ENCODE results near the gene FOXD4L6.
"Not testable (repeated sequence)": the region's sequence is repeated elsewhere in the genome, so short reads cannot be mapped to it uniquely, and the experiment has no call there.

Gene FOXD4L6

DNA sequence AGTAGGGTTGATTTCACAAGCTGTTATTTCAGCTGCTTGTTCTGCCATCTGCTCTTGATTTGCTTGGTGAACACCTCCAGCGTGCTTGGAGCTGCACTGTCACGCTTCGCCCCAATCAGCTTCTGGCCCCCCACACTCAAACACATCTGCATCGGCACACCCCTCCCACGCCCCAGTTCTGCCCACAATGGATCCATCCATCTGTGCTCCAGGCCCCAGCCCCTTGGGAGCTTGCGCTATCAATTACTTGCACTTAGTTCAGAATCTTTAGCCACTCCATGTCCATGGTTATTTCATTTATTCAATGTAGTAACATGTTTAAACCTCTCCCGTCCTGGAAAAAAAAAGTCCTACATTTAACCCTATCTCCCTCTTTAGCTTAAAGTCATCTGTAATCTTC lies 28.0 kb downstream of the FOXD4L6 start:
- in situ Hi-C loops (cut with MboI; ENCODE audit: low sequenced_read_pairs) = not testable (repeated sequence)

DNA sequence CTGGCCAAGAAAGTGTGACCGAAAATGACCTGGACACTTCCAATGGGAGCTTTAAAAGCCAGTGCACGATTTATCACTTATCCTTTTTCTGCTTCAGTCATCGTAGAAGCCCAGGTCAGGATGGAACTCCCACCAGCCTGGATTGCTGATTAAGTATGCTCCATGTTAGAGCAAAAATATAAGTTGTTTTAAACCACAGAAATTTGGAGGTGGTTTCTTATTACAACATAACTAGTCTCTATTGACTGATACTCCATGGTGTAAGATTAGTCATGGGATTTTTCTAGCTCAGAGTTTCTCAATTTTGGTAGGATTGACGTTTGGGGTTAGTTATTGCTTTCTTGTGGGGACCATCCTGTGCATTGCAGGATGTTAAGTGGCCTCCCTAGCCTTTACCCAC lies 29.7 kb downstream of the FOXD4L6 start:
- in situ Hi-C loops (cut with MboI; ENCODE audit: low sequenced_read_pairs) = not testable (repeated sequence)

DNA sequence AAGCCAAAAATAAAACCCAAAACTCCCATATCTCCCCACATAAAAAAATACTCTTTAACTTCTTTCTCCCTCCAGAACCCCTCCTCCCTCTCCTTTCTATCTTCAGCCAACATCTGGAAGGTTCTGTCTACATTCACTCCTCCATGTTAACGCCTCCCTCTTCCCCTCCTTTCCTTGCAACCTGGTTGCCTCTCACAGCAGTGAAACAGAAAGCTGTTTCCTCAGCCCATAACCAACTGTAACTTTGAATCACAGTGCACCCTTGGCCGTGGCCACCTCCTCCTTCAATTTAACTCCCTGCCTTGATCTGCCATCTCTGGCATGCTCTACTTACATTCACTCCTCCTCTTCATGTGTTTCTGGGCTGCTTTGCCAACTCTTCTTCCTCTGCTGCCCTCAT lies 33.4 kb downstream of the FOXD4L6 start:
- in situ Hi-C loops (cut with MboI; ENCODE audit: low sequenced_read_pairs) = not testable (repeated sequence)

DNA sequence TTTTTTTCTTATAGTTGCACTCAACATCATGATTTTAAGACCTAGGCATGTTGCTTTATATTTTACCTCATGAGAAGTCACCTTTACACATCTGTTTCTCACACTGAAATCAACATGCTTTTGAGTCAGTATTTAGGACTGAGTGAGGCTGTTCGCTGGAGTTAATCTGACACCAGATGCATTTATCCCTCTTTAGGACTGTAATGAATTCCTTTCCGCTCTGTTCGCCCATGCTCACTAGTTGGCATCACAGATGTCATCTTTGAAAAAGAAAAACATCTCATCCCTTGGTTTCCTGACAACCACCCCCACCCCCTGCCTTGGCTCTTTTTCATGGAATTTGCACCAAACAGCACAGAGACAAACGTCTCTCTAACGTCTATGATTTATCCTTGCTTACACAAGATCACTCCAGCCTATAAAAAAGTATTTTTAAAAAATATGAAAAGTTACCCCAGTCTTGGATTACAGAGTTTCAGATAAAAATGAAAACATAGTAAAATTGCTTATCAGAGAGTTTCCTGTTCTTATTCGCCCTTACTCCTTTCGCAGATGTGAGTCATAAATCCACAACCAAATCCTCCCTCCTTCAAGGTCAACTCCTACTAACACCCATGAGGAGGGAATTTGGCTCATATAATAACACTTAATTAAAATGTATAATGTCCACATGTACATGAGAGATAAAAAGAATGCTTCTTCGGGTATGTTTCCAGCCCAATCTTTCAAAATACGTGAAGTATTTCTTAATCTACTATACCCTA lies 34.3 kb downstream of the FOXD4L6 start:
- in situ Hi-C loops (cut with MboI; ENCODE audit: low sequenced_read_pairs) = not testable (repeated sequence)

DNA sequence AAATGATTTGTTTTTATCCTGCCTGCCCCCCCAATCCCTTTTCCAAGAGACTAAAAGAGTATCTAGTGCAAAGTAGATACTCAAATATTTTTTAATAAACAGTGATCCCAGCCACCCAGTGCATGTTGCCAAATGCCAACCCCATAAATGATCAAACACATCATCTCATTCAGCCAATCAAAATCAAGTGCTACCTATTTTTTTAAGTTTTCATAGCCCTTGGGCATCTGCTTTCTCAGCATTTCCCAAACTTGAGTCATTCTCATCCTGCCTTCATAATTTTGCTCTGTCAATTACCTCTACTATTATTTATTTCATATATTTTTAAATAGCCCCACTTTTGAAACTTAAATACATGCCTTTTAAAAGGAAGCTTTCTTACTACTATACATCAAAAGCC lies 37.6 kb downstream of the FOXD4L6 start:
- in situ Hi-C loops (cut with MboI; ENCODE audit: low sequenced_read_pairs) = not testable (repeated sequence)

DNA sequence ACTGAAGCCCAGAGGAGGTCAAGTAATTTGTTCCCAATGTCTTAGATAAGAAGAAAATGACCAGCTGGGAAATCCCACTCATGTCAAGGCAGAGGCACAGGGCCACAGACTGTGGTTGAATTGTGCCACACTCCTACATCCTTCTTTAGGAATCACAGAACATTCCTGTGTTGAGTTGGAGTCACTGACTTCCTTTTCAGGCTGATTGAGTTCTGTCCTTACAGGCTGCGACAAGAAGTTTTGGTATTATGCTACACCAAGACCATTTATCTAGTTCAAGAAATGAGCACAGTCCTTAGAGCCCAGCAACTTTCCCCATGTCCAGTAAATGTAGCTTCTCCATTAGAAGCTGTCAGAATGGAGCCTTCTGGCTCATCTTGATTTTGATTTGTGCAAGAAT lies 38.1 kb downstream of the FOXD4L6 start:
- in situ Hi-C loops (cut with MboI; ENCODE audit: low sequenced_read_pairs) = not testable (repeated sequence)

DNA sequence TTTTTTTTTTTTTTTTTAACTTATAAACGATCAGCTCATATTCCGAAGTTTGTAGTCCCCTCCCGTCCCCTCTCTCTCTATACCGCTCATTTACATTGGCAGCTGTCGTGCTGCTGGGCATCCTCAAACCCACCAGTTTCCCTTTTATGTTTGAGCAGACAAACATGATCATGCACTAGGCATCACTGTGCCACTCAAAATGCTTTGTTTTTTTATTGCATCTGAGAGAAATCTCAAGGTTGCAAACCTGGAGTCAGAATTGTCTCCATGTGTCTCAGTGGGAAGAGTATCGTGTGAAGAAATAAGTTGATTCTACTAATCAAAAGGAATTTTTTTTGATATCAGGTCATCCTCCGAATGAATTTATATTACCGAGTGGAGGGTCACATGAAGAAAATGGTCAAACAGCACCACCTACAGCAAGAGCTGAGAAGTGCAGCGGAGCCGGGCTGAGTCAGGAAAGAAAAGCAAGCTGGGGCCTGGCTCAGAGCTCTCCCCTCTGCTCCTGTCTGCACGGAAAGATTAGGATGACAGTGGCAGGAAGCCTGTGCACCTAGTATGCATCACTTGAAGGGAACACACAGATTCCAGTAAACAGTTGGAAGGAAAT lies 39.9 kb downstream of the FOXD4L6 start:
- in situ Hi-C loops (cut with MboI; ENCODE audit: low sequenced_read_pairs) = not testable (repeated sequence)

GRCh38 chr9:41087929-41088328 lies 40.6 kb downstream of the FOXD4L6 start:
- in situ Hi-C loops (cut with MboI; ENCODE audit: low sequenced_read_pairs) = not testable (repeated sequence)

- in situ Hi-C loops (cut with MboI; ENCODE audit: low sequenced_read_pairs) = not testable (repeated sequence)
These were observed 41.2 kb downstream of the FOXD4L6 start for GRCh38 chr9:41087157-41087780.

GRCh38 chr9:41086685-41087084 lies 41.8 kb downstream of the FOXD4L6 start:
- in situ Hi-C loops (cut with MboI; ENCODE audit: low sequenced_read_pairs) = not testable (repeated sequence)

DNA sequence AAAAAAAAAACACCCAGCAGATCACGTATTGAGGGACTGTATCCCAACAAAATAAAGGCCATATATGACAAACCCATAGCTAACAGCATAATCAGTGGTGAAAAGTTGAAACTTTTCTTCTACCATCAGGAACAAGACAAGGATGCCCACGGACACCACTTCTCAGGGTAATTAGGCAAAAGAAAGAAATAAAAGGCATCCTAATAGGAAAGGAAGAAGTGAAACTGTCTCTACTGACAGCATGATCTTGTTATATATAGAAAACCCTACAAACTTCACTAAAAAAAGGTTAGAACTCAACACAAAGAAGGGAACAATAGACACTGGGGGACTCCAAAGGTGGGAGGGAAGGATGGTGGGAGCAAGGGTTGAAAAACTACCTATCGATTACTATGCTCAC lies 42.3 kb downstream of the FOXD4L6 start:
- in situ Hi-C loops (cut with MboI; ENCODE audit: low sequenced_read_pairs) = not testable (repeated sequence)

GRCh38 chr9:41082358-41082757 lies 46.1 kb downstream of the FOXD4L6 start:
- in situ Hi-C loops (cut with MboI; ENCODE audit: low sequenced_read_pairs) = not testable (repeated sequence)

- in situ Hi-C loops (cut with MboI; ENCODE audit: low sequenced_read_pairs) = not testable (repeated sequence)
These were observed 49.0 kb downstream of the FOXD4L6 start for GRCh38 chr9:41079464-41079863.

DNA sequence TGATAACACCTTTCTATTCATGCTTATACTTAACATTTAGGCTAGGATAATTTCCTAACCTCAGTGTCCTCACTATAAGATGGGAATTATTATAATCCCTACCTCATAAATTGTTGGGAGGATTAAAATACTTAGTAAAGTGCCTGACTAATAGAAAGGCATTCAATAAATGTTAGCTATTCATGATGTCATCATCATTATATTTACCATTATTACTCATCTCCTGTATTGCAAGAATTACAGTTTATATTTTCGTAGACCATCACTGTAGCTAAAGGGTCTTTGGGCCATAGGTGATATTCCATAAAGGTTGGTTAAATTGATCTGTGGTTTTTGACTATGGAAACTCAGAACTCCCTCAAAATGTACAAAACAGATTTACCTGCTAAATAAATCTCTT lies 50.9 kb downstream of the FOXD4L6 start:
- in situ Hi-C loops (cut with MboI; ENCODE audit: low sequenced_read_pairs) = not testable (repeated sequence)
